ENCODE data around the gene COPA. TPM values are rescaled to one million over a fixed set of nuclear protein-coding genes. Genes with fewer than 3 reads are reported as not detected.
"Not testable (repeated sequence)": the region's sequence is repeated elsewhere in the genome, so short reads cannot be mapped to it uniquely, and the experiment has no call there.

The COPA gene
- total RNA-seq, 1 donor from 2014 or later: 56.3 TPM

DNA sequence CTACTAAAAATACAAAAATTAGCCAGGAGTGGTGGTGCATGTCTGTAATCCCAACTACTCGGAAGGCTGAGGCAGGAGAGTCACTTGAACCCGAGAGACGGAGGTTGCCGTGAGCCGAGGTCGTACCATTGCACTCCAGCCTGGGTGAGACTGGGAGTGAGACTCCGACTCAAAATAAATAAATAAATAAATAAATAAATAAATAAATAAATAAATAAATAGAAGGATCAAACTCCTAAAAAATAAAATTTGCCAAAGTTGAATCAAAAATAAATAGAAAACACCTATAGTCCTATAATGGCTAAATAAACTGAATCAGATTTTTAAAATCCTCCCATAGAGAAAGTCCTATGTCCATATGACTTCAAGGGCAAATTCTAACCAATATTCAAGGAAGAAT lies 42.9 kb downstream of the COPA start:
- TF ChIP-seq, protein P1, sequence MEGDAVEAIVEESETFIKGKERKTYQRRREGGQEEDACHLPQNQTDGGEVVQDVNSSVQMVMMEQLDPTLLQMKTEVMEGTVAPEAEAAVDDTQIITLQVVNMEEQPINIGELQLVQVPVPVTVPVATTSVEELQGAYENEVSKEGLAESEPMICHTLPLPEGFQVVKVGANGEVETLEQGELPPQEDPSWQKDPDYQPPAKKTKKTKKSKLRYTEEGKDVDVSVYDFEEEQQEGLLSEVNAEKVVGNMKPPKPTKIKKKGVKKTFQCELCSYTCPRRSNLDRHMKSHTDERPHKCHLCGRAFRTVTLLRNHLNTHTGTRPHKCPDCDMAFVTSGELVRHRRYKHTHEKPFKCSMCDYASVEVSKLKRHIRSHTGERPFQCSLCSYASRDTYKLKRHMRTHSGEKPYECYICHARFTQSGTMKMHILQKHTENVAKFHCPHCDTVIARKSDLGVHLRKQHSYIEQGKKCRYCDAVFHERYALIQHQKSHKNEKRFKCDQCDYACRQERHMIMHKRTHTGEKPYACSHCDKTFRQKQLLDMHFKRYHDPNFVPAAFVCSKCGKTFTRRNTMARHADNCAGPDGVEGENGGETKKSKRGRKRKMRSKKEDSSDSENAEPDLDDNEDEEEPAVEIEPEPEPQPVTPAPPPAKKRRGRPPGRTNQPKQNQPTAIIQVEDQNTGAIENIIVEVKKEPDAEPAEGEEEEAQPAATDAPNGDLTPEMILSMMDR (IDR thresholded peaks at IDR 0.05): no peak
- Histone ChIP-seq H3K27me3 (no peaks in the 10 kb centered on the region), H3K9me3 (no peaks in the 10 kb centered on the region), H3K4me3 (no peak overlapping the region), H3K27ac (no peak overlapping the region), H3K4me1 (no peaks in the 10 kb centered on the region), H3K36me3 (peaks cover 67 to 79% of the 10 kb centered on the region in 2 donors)
- no peak for DNase-seq (ENCODE audit: low spot score in 2 of 2)
- intact Hi-C loops (cut with DNase I): no loop called here

GRCh38 chr1:160296036-160296435 lies 47.0 kb downstream of the COPA start:
- no peaks in the 10 kb centered on the region for H3K27me3 ChIP-seq
- no peak overlapping the region for H3K4me3 ChIP-seq
- DNase-seq (ENCODE audit: low spot score in 2 of 2): no peak
- H3K9me3 ChIP-seq: no peaks in the 10 kb centered on the region
- H3K36me3 ChIP-seq: peaks cover 86 to 90% of the 10 kb centered on the region in 2 donors
- H3K4me1 ChIP-seq: no peaks in the 10 kb centered on the region
- TF ChIP-seq, protein P1 (IDR thresholded peaks at IDR 0.05): no peak
- intact Hi-C loops (cut with DNase I): no loop called here
- no peak overlapping the region for H3K27ac ChIP-seq

GRCh38 chr1:160293020-160293968 lies 49.8 kb downstream of the COPA start:
- TF ChIP-seq, protein P1 (IDR thresholded peaks at IDR 0.05): no peak
- Histone ChIP-seq H3K4me3 (no peak overlapping the region), H3K9me3 (no peaks in the 10 kb centered on the region), H3K36me3 (peaks cover 92 to 98% of the 10 kb centered on the region in 2 donors), H3K27ac (no peak overlapping the region), H3K4me1 (no peaks in the 10 kb centered on the region), H3K27me3 (no peaks in the 10 kb centered on the region)
- no peak for DNase-seq (ENCODE audit: low spot score in 2 of 2)
- intact Hi-C loops (cut with DNase I): loop anchor here (5.0 kb wide), 1 partner anchor 49 kb away; the partner anchor contains the start of genes COPA and NCSTN

DNA sequence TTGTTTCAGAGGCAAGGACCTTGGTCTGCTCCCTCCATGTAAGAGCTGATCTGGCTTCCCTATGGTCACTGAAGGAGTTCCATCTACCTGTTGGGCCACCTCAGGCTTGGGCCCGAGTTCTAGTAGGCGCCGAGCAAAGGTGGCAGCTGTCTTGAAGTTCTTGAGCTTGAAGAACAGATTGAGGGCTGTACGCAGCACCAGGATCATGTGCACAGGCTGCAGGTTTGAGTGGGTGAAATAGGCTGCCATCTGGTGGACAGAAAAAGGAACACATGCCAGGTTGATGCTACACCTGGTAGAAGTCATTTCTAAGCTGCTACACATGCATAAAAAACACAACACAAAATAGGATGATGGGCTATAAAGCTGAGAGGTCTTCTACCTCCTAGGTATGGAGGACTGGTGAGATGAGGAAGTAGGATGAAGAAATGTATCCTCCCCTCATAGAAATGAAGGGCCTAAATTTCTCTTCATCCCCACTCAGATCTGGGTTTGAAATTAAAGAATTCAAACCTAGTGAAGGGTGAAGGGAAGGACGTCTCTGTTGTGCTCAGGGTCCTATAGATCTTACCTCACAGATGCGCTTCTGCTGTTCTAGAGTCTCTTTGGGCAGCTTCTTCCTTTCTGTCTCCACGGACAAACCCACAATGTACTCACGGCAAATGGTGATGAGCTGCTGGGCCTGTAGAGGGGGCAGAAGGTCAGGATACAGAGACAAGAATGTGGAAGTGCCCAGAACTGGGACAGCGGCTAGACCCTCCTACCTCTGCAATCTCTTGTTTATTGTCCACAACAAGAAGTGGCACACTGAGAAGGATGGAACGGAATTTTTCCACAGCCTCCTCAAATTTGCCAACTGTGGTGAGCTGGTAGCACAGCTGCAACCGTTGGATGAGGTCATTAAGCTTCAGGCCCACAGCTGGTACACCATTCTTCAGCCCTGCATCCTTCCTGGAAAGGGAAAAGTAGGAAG lies 51.5 kb downstream of the COPA start:
- H3K9me3 ChIP-seq: no peaks in the 10 kb centered on the region
- TF ChIP-seq, protein P1 (IDR thresholded peaks at IDR 0.05): peak; percentile 69 to 81 (median 74)
- peaks cover 75 to 80% of the 10 kb centered on the region in 2 donors for H3K36me3 ChIP-seq
- H3K27me3 ChIP-seq: no peaks in the 10 kb centered on the region
- no peaks in the 10 kb centered on the region for H3K4me1 ChIP-seq
- no peak overlapping the region for H3K27ac ChIP-seq
- intact Hi-C loops (cut with DNase I): loop anchor here (1.0 to 5.0 kb wide), 3 partner anchors 51 to 190 kb away; partner anchors contain the start of genes COPA and NCSTN
- peak in 1 of 2 donors; percentile 72 for DNase-seq (ENCODE audit: low spot score in 2 of 2)
- H3K4me3 ChIP-seq: no peak overlapping the region

GRCh38 chr1:160287769-160288168 lies 55.3 kb downstream of the COPA start:
- intact Hi-C loops (cut with DNase I): loop anchor here (10.0 kb wide), 1 partner anchor 503 kb away; the partner anchor contains the start of gene DUSP23
- Histone ChIP-seq H3K36me3 (peaks cover 39 to 43% of the 10 kb centered on the region in 2 donors), H3K4me1 (peaks cover 4 to 16% of the 10 kb centered on the region in 2 donors)
- H3K4me3 ChIP-seq; DNase-seq (ENCODE audit: low spot score in 2 of 2); H3K9me3 ChIP-seq; H3K27ac ChIP-seq; H3K27me3 ChIP-seq: not testable (repeated sequence)
